ENCODE results near the gene RAP1GDS1. TPM values are rescaled to one million over a fixed set of nuclear protein-coding genes. Genes with fewer than 3 reads are reported as not detected.
"Not testable (repeated sequence)": the region's sequence is repeated elsewhere in the genome, so short reads cannot be mapped to it uniquely, and the experiment has no call there.

RAP1GDS1 gene
- total RNA-seq, 1 donor from 2014 or later, result 11.1 TPM

DNA sequence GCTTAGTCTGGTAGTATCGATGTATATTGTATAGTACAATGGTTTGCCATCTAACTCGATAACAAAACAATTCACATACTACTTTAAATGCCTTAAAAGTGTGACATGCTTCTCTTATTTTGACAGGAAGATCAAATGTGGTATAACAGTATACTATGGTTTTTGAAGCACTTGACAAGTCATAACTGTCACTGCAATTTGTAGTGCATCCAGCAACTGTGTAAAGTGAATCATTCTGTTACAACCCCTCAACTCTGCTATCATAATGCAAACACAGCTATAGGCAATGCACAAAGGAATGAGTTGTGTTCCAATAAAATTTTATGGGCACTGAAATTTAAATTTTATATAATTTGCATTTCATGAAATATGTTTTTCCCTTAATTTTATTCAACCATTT lies 14.0 kb downstream of the RAP1GDS1 start:
- no peak for TF ChIP-seq CTCF (IDR thresholded peaks at IDR 0.05; ENCODE audit: borderline replicate concordance)
- H3K4me3 ChIP-seq, result no peak overlapping the region
- no peak overlapping the region for H3K27ac ChIP-seq (replicated peaks)
- peaks cover 7% of the 10 kb centered on the region for H3K9me3 ChIP-seq (replicated peaks)
- H3K4me1 ChIP-seq, result no peaks in the 10 kb centered on the region
- no peaks in the 10 kb centered on the region for H3K27me3 ChIP-seq (ENCODE audit: low read depth)
- DNase-seq, result no peak
- intact Hi-C loops (cut with micrococcal nuclease), result no loop called here
- H3K36me3 ChIP-seq, result peaks cover 6% of the 10 kb centered on the region

DNA sequence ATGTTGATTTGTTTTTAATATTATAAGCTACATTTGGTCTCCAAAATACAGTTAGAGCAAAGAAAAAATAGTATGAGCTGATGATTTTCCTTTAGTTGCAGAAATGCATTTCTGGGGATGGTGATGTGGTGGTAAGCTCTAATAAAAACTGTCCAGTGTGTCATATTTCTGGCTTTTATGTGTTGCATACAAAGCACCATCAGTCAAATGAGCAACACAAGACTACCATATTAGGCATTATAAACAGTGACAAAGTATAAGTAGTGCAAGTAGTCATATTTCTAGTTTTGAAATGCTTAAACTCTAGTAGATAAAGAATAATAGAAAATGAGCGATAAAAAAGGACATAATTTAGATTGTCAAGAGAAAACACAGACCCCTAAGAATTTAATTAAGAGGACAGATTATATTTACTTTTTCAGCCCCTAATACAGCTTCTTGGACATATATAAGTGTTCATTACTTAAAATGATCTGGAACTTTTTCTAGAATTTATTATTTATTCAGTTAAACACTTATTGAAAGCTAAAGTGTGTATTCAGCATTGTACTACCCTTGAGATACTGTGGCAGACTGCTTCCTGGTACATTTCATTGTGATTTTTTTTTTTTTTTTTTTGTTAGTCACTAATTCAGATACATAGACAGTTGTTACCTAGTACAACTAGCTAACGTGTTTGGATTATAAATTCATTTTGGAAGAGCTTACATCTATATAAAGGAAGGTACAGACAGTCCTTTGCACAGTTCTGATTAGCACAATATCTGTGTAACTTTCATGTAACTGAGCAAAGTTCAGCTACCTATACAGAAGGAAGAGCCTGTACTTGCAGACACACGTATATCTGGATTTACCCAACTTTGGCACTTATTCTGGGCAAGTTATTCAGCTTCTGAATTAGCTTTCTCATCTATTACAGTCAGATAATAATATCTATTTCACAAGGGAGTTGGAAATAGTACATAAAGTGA lies 22.3 kb downstream of the RAP1GDS1 start:
- Histone ChIP-seq H3K4me1 (peaks cover 17% of the 10 kb centered on the region), H3K9me3 (replicated peaks) (no peaks in the 10 kb centered on the region), H3K4me3 (no peak overlapping the region), H3K27ac (replicated peaks) (no peak overlapping the region), H3K27me3 (ENCODE audit: low read depth) (no peaks in the 10 kb centered on the region), H3K36me3 (no peaks in the 10 kb centered on the region)
- intact Hi-C loops (cut with micrococcal nuclease), result no loop called here
- TF ChIP-seq CTCF (IDR thresholded peaks at IDR 0.05; ENCODE audit: borderline replicate concordance), result no peak
- no peak for DNase-seq

- no peaks in the 10 kb centered on the region for H3K36me3 ChIP-seq
- no peak overlapping the region for H3K27ac ChIP-seq (replicated peaks)
- no peak for TF ChIP-seq CTCF (IDR thresholded peaks at IDR 0.05; ENCODE audit: borderline replicate concordance)
- DNase-seq, result no peak
- peaks cover 27% of the 10 kb centered on the region for H3K4me1 ChIP-seq
- H3K27me3 ChIP-seq (ENCODE audit: low read depth), result no peaks in the 10 kb centered on the region
- intact Hi-C loops (cut with micrococcal nuclease), result no loop called here
- no peaks in the 10 kb centered on the region for H3K9me3 ChIP-seq (replicated peaks)
- no peak overlapping the region for H3K4me3 ChIP-seq
Measured at GRCh38 chr4:98284640-98285046, 23.5 kb downstream of the RAP1GDS1 start.

- DNase-seq, result no peak
- TF ChIP-seq CTCF (IDR thresholded peaks at IDR 0.05; ENCODE audit: borderline replicate concordance), result no peak
- H3K9me3 ChIP-seq (replicated peaks), result no peaks in the 10 kb centered on the region
- peaks cover 38% of the 10 kb centered on the region for H3K4me1 ChIP-seq
- intact Hi-C loops (cut with micrococcal nuclease), result no loop called here
- H3K27ac ChIP-seq (replicated peaks), result no peak overlapping the region
- no peaks in the 10 kb centered on the region for H3K36me3 ChIP-seq
- no peaks in the 10 kb centered on the region for H3K27me3 ChIP-seq (ENCODE audit: low read depth)
- no peak overlapping the region for H3K4me3 ChIP-seq
Measured at GRCh38 chr4:98285676-98286075, 24.5 kb downstream of the RAP1GDS1 start.

GRCh38 chr4:98287328-98287727 lies 26.1 kb downstream of the RAP1GDS1 start:
- H3K4me3 ChIP-seq, result no peak overlapping the region
- intact Hi-C loops (cut with micrococcal nuclease), result no loop called here
- no peak overlapping the region for H3K27ac ChIP-seq (replicated peaks)
- H3K4me1 ChIP-seq, result peaks cover 40% of the 10 kb centered on the region
- no peaks in the 10 kb centered on the region for H3K36me3 ChIP-seq
- no peaks in the 10 kb centered on the region for H3K27me3 ChIP-seq (ENCODE audit: low read depth)
- no peak for DNase-seq
- H3K9me3 ChIP-seq (replicated peaks), result no peaks in the 10 kb centered on the region
- TF ChIP-seq CTCF (IDR thresholded peaks at IDR 0.05; ENCODE audit: borderline replicate concordance), result no peak

DNA sequence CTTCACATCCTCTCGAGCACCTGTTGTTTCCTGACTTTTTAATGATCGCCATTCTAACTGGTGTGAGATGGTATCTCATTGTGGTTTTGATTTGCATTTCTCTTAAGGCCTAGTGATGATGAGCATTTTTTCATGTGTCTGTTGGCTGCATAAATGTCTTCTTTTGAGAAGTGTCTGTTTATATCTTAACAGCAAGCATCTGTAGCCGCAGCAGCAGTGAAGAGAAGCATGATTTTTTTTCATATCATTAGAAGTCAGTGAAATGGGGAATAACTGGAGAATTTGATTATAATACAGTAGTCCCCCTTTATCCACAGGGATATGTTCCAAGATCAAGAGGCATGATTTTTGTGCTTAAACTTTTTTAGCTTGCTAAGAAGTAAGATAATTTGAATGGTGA lies 27.5 kb downstream of the RAP1GDS1 start:
- H3K27me3 ChIP-seq (ENCODE audit: low read depth); H3K9me3 ChIP-seq (replicated peaks); intact Hi-C loops (cut with micrococcal nuclease); DNase-seq; H3K4me3 ChIP-seq; H3K27ac ChIP-seq (replicated peaks); H3K36me3 ChIP-seq: not testable (repeated sequence)
- peaks cover 44% of the 10 kb centered on the region for H3K4me1 ChIP-seq
